Activated naive CD4-positive, alpha-beta T cell (primary cell): ENCODE measurements around the gene GPR143.
"Not testable (repeated sequence)": the region's sequence is repeated elsewhere in the genome, so short reads cannot be mapped to it uniquely, and the experiment has no call there.

Source experiments
- DNase-seq, 4 experiments: peaks; one replicate each; lab custom pipeline; 2025; lab: John Stamatoyannopoulos, UW

Gene GPR143

DNA sequence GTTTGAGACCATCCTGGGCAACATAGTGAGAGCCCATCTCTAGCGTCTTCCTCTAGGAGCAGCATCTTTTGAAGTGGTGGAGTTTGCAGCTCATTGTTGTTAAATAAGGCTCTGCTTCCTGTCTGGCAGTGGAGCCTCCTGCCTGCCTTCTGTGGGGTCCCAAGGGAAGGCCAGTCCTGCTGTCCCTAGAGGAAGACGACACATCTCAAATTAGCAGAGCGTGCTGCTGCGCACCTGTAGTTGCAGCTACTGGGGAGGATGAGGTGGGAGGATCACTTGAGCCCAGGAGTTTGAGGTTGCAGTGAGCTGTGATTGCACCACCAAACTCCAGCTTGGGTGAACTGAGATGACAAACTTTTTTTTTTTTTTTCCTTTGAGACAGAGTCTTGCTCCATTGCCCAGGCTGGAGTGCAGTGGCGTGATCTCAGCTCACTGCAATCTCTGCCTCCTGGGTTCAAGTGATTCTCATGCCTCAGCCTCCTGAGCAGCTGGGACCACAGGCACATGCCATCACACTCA lies 2.7 kb upstream of the GPR143 start:
- not testable (repeated sequence) for DNase-seq

DNA sequence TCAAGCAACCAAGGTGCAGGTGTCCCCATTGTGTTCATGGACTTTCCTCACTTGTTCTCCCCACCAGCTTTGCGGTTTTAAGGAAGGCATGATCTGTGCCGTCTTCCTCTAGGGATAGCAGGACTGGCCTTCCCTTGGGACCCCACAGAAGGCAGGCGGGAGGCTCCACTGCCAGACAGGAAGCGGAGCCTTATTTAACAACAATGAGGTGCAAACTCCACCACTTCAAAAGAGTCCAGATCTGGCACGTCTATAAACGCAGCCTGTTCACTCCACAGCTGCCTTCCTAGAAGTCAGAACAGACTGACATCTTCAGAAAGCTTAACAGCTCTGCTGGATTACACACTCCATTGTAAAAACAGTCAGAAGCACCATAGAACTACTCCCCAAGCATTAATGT lies 1.7 kb upstream of the GPR143 start:
- no peak for DNase-seq

DNA sequence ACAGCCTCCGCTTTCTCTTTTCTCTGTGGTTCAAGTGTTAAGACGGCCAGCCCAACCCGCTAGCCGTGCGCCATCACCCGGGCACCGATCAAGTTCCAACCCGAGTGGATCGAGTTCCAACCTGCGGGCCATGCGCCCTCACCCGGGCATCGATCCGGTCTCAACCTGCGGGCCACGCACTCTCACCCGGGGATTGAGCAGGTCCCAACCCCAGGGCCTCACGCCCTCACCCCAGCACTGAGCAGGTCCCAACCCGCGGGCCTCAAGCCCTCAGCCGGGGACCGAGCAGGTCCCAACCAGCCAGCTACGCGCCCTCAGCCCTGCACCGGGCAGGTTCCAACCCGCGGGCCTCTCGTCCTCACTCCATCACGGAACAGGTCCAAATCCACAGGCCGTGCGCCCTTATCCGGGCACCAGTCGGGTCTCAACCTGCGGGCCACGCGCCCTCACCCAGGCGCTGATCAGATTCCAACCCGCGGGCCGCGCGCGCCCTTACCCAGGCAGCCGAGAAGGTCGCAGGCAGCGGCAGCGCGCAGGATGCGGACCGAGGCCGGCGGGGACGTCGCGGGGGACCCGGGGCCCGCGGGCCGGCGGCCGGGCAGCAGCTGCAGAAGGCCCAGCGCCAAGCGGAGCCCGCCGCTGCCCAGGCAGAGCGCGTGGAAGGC lies 443 bp downstream of the GPR143 start:
- no peak for DNase-seq

DNA sequence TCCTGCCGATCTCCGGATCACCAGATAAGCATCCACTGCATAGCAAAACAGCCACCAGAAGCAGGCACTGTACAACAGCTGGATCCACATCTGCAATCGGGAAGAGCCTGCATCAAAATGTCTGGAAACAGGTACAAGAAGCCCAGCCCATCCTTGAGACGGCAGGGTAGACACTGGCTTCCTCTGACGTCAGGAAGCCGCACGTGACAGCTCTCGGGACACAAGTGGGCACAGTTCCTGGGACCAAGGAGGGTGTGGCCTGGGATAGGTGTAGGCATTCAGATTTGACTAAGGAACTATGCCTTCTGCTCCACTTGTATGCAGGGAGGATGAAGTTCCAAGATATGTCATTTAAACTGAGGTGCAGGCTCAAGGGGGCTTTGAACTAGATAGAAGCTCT lies 6.3 kb downstream of the GPR143 start:
- no peak for DNase-seq

GRCh38 chrX:9758021-9758638 lies 7.5 kb downstream of the GPR143 start:
- no peak for DNase-seq

DNA sequence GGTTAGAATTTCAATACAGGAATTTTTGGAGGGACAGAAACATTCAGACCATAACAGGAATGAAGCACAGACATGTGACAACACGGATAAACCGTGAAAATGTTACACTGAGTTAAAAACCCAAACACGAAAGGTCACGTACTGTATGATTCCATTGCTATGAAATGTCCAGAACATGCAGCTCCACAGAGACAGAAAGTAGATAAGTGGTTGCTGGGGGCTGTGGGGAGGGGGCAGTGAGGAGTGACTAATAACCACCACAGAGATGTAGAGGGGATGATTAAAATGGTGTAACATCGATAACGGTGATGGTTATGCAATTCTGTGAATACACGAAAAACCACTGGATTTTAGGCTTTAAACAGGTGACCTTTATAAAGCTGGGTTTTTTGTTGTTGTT lies 8.3 kb downstream of the GPR143 start:
- no peak for DNase-seq

- no peak for DNase-seq
Observed at GRCh38 chrX:9749146-9749692, 16.4 kb downstream of the GPR143 start.

- DNase-seq = no peak
Observed at GRCh38 chrX:9747644-9748043, 18.0 kb downstream of the GPR143 start.

- no peak for DNase-seq
Observed at GRCh38 chrX:9746148-9746888, 19.3 kb downstream of the GPR143 start.

GRCh38 chrX:9745417-9746115 lies 20.1 kb downstream of the GPR143 start:
- DNase-seq = no peak

- DNase-seq = no peak
Observed at GRCh38 chrX:9739130-9739529, 26.5 kb downstream of the GPR143 start.

- no peak for DNase-seq
Observed at GRCh38 chrX:9738151-9738550, 27.5 kb downstream of the GPR143 start.

DNA sequence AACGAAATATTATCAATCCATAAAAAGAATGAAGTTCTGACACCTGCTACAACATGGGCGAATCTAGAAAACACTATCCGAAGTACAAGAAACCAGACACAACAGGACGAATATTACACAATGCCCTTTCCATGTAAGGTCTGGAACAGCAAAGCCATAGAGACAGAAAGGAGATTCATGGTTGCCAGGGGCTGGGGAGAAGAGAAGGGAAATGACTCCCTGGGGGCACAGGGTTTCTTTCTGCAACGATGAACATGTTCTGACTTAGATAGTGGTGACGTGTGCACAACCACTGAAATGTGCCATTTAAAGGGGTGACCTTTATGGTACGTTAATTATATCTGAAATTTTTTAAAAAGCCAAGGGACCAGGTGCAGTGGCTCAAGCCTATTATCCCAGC lies 28.3 kb downstream of the GPR143 start:
- DNase-seq = no peak

GRCh38 chrX:9730752-9731151 lies 34.9 kb downstream of the GPR143 start:
- no peak for DNase-seq

- no peak for DNase-seq
Observed at GRCh38 chrX:9730078-9730477, 35.6 kb downstream of the GPR143 start.

DNA sequence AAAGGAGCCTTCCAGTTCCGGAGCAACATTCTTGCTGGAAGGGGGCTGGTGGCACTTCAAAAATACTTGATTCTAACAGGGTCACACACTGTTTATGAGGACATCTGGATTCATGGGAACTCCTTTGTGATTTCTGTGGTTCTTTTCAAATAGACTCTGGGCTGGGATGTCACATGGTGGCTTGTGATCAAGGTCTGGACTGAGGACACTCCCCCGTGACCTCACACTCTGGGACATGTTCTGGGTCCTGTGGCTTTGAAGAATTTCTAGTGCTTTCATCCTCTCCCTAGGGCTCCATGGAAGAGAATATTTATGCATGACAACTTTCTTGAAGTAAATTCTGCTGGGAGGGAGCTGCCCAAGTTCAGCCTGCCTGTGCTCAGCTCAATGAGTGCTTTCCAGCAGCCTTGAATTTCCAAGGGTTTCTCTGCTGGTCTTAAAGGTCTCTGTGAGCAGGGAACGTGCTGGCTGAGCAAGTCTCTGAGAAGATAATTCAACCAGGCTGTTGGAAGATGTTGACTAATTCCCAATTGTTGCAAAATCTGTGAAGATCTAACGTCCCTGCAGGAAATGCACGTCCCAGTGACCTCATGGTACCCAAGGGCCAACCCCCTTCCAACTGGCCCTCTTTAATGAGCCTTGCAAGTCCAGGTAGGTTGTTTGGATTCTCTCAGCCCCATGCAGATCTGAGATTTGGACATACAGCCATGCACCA lies 36.3 kb downstream of the GPR143 start:
- no peak for DNase-seq

DNA sequence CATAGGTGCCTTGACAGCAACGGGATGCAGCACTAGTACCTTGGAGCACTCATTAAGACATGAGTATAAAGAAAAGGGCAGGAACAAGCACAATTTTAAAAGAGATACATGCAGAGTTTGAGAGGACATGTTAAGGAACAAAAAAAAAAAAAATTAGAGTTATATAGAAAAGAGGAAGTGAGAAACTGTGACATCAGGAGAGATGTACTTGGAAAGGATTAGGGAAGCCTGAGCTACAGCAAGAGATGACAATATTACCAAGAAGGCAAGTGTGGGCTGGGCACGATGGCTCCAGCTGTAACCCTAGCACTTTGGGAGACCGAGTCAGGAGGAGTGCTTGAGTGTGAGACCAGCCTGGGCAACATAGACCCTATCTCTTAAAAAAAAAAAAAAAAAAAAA lies 37.4 kb downstream of the GPR143 start:
- DNase-seq = no peak

DNA sequence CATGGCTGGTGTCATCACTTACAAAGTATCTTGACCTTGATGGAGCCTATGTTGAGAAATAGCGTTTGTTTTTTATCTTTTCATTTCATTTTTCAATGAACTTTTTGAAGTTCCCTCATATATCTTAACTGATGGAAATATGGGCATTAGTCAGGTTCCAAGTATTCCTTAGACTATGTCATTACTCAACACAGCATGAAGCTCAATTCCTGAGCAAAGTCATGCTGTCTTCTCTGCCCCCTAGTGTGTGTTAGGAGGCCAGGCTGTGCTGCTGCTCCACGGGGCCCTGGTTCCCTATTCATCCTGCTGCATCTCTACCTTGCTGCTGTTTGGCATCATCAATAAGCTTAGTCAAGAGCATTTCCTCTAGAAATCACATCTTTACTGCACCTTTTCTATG lies 40.9 kb downstream of the GPR143 start:
- DNase-seq = no peak

DNA sequence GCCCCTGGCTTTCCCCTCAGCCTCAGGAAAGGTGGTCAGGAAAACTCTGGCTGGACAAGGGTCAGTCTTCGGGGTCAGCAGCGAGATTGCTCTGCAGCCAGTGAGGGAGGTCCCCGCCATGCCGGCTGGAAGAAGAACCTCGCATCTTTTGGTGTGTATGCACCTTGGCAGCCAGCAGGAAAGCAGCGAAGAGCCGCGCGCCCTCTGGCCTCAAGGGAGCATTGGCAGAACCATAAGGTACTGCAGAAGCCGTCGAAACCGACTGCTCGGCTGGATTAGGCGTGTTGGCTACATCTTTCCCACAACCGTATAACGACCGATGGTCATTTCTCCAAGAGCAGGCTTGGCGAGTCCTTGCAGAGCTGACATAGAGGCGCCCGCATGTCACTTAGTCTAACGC lies 48.3 kb downstream of the GPR143 start:
- DNase-seq = no peak

DNA sequence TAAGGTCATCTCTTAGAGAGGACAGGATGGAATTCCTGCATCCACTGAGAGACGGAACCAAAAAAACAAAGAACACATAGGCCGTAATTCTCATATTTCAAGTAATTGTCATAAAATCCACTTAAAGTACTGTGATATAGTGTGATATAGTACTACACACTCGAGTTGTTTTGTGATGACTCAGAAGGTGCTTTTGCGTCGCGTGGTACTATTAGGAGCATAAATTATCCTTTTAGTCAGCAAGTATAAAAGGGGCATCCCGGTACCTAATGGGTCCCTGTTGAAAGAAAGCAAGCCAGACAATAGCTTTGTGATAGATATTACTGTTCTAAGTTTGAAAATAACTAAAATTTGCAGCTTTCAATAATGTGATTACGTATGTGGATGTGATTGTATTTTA lies 55.3 kb downstream of the GPR143 start:
- DNase-seq = no peak

DNA sequence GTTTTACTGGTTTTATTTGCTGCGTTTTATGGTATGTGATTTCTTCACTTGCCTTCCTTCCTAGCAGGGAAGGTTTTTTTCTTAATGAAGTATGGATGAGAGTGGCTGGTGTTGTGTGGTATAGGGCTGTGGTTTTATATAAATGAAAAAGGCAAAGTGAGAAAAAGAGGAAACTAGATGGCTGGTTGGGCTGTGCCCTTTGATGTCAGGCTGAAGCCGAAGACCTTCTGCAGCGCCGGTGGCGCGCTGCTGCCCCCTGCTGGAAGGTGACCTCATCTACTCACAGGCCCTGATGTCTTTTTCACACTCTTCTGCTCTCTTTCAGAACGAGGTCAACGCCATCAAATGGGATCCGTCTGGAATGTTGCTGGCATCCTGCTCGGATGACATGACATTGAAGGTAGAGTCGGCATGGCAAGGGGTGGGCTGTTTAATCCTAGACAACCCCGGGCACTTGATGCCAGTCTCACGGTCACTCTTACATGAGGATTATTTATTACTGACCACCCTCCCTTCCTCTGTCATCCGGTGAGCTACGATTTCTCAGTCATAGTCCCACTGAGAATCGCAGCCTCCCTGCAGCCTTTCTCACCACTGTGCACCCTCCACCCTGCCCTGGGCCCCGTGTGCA lies 56.6 kb downstream of the GPR143 start:
- DNase-seq = peak; percentile 4 to 74 (median 63)
